Measurements from ENCODE around the gene SERAC1.
"Not testable (repeated sequence)": the region's sequence is repeated elsewhere in the genome, so short reads cannot be mapped to it uniquely, and the experiment has no call there.

Gene SERAC1

DNA sequence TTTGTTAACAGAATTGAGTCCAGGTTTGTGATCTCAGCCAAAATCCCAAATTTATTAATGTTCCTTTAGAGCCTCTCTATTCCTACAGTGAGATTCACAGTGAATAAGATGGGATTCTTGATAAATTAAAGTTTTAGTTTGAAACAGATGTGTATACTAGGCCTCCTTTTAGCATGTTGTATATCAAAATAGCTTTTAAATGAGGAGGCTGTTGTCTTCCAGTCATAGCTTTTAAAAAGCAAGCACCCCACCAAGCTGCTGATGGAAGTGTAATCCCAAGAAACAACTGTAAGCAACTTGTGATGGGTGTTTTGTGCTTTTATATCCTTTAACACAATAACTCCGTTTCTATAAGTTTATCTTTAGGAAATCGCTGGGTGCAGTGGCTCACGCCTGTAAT lies 7.0 kb upstream of the SERAC1 start:
- H3K4me3 ChIP-seq = no peak overlapping the region
- H3K27ac ChIP-seq = peak overlapping the region in 4 of 21 experiments; percentile 16 to 47 (median 36)

DNA sequence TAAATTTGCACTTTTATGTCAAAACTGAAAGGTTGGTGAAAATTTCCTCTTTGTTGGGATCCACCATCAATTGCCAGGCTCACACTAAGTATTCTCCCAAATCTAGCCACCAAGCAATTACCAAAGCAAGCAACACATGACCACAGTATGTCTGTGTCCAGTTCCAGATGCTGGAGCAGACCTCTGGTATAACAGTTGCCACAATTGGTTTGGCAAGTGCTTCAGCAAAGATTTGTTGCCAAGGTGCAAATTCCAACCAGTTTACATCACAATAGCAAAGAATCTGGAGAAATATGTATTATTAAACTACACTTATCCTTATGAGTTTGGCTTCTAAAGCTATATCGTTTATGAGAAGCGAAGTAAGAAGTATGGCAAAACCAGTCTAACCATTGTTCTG lies 6.5 kb upstream of the SERAC1 start:
- Histone ChIP-seq H3K27ac (peak overlapping the region in 4 of 21 experiments; percentile 16 to 47 (median 36)), H3K4me3 (no peak overlapping the region)

GRCh38 chr6:158174024-158174423 lies 6.0 kb upstream of the SERAC1 start:
- H3K4me3 ChIP-seq = no peak overlapping the region
- H3K27ac ChIP-seq = no peak overlapping the region

- Histone ChIP-seq H3K27ac (no peak overlapping the region), H3K4me3 (no peak overlapping the region)
These were observed 3.9 kb upstream of the SERAC1 start for GRCh38 chr6:158172001-158172400.

GRCh38 chr6:158170656-158171081 lies 2.6 kb upstream of the SERAC1 start:
- Histone ChIP-seq H3K27ac (peak overlapping the region in 4 of 21 experiments; percentile 18 to 69 (median 42)), H3K4me3 (no peak overlapping the region)

GRCh38 chr6:158169634-158170033 lies 1.6 kb upstream of the SERAC1 start:
- not testable (repeated sequence) for H3K4me3 ChIP-seq
- H3K27ac ChIP-seq = peak overlapping the region in 1 of 21 experiments; percentile 14

DNA sequence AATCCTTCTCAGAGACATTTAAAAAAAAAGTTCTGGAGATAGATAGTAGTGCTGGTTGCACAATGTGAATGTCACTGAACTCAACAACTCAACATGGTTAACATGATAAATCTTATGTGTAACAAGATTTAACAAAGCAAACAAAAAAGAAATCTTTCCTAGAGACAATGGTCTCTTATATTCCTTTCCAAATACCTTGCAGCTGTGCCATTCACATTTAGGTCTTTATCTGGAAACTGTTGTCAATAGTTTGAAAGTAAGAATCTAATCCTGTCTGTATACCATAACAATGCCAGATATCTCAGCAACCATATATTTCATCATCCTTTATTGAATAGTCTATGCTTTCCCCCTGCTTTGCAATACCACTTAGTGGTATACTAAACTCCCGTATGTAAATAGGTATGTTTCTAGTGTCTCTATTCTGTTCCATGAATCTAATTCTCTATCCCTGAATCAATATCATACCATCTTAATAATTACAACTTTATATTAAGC lies 2.1 kb downstream of the SERAC1 start:
- Histone ChIP-seq H3K27ac (no peak overlapping the region), H3K4me3 (no peak overlapping the region)

DNA sequence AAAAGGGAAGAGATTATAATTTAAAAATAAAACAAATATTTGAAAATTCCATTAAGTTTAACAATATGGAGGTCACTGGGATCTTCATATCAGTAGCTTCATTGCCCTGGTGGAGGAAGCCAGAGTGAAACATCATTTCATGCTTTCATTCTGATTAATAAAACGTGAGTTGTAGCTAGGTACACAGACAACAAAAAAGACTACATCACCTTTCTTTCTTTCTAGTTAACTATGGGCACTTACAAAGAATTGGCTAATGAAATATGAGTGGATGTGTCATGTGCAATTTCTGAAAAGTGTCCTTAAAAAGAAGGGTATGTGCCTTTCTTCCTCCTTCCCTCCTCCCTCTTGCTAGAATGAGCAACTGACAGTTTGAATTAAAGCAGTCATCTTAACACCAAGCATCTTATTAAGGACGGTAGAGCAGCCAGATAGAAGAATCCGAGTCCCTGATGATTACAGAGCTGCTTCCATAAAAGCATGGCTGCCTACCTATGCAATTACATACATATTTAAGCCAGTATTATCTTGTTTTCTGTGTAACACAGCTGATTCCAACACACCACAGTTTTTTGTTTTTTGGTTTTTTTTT lies 3.4 kb downstream of the SERAC1 start:
- no peak overlapping the region for H3K4me3 ChIP-seq
- no peak overlapping the region for H3K27ac ChIP-seq

GRCh38 chr6:158161566-158162254 lies 6.4 kb downstream of the SERAC1 start:
- Histone ChIP-seq H3K27ac (no peak overlapping the region), H3K4me3 (no peak overlapping the region)

- Histone ChIP-seq H3K27ac (no peak overlapping the region), H3K4me3 (no peak overlapping the region)
These were observed 7.0 kb downstream of the SERAC1 start for GRCh38 chr6:158160932-158161539.

- H3K27ac ChIP-seq = no peak overlapping the region
- H3K4me3 ChIP-seq = no peak overlapping the region
These were observed 9.3 kb downstream of the SERAC1 start for GRCh38 chr6:158158748-158159147.

GRCh38 chr6:158158123-158158522 lies 9.9 kb downstream of the SERAC1 start:
- Histone ChIP-seq H3K27ac (no peak overlapping the region), H3K4me3 (no peak overlapping the region)

DNA sequence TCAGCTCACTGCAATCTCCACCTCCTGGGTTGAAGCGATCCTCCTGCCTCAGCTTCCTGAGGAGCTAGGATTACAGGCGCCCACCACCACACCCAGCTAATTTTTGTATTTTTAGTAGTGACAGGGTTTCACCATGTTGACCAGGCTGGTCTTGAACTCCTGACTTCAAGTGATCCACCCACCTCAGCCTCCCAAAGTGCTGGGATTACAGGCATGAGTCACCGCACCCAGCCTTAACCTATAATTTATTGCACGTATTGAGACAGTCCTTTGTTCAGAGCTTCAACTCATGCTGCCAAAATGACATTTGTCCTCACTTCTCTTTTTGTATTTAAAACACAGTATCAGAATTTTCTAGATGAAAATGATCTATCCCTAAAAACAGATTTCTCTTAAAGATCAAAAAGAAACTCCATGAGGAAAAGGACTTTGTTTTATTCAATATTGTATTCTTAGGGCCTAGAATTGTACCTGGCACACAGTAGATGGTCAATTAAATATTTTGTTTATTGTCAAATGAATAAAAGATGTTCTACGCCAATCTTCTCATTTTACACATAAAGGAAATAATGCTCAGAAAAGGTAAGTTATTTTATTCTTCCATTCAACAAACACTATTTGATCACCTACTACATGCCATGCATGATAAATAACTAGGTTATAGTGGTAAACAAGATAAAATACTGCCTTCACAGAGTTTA lies 10.8 kb downstream of the SERAC1 start:
- Histone ChIP-seq H3K27ac (no peak overlapping the region), H3K4me3 (no peak overlapping the region)

- Histone ChIP-seq H3K4me3 (no peak overlapping the region), H3K27ac (no peak overlapping the region)
These were observed 13.2 kb downstream of the SERAC1 start for GRCh38 chr6:158154816-158155215.

DNA sequence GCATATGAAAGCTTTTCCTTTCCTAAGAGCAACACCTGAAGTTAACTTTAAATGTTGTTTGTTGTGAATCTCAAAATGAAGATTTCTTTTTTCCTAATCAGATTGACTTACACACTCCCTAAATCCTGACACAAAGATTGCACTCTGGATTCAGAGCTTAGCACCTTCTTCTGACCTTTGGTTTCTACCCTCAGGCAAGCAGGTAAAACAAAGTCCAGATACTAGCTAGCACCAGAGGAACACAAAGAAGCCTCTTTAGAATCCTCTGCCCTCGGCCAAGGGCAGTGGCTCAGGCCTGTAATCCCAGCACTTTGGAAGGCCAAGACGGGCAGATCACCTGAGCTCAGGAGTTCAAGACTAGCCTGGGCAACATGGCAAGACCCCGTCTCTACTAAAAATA lies 14.5 kb downstream of the SERAC1 start:
- Histone ChIP-seq H3K27ac (no peak overlapping the region), H3K4me3 (no peak overlapping the region)

DNA sequence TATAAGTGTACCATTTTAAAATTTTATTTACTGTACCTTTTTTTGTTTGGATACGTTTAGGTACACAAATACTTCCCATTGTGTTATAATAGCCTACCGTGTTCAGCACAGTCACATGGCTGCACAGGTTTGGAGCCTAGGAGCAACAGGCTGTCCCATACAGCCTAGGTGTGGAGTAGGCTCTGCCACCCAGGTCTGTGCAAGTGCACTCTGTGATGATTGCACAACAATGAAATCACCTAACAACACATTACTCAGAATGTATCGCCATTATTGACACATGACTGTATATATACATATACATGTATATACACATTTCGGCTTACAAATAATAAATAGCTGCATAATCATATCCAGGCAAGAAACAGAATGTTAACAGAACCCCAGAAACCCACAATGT lies 15.4 kb downstream of the SERAC1 start:
- H3K4me3 ChIP-seq = no peak overlapping the region
- no peak overlapping the region for H3K27ac ChIP-seq

DNA sequence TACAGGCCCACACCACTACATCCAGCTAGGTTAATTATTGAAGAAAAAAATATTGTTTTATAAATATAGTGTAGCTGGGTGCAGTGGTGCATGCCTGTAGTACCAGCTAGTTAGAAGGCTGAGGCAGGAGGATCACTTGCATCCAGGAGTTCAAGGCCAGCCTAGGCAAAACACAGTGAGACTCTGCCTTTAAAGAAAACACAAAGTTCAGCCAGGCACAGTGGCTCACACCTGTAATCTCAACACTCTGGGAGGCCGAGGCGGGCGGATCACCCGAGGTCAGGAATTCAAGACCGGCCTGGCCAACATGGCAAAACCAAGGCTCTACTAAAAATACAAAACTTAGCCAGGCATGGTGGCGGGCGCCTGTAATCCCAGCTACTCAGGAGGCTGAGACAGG lies 16.0 kb downstream of the SERAC1 start:
- H3K27ac ChIP-seq, H3K4me3 ChIP-seq: not testable (repeated sequence)

- Histone ChIP-seq H3K27ac (no peak overlapping the region), H3K4me3 (no peak overlapping the region)
These were observed 17.4 kb downstream of the SERAC1 start for GRCh38 chr6:158150701-158151100.

DNA sequence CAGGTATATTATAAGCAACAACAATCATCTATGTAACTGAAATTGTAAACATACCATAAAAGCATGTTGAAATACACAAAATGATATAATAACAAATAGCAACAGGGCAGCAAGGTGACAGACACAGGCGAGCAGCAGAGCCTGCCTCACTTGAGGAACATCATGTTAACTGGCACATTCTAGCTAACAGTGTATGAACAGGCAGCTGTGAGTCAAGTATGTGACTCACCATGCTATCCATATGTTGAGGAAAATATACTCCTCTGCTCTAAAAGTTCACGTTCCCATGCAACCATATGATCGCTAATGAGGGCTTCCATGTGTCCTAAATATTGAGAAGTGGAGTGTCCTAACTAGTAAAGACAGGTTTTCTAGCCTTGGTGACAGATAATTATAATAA lies 18.4 kb downstream of the SERAC1 start:
- no peak overlapping the region for H3K4me3 ChIP-seq
- no peak overlapping the region for H3K27ac ChIP-seq

DNA sequence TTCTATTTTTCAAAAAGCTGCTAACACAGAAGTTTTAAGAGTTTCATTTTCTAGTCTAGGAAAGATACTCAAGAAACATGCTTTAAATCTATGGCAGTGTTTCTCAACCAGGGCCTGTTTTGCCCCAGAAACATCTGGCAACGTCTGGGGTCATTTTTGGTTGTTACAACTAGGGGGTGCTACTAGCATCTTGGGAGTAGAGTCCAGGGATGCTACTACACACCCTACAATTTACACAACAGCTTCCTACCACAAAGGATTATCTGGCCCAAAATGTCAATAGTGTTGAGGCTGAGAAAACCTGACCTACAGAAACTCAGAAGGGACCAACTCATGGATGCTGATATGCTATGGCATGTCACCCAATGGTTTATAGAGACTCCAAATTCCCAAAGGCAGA lies 24.4 kb downstream of the SERAC1 start:
- Histone ChIP-seq H3K4me3 (no peak overlapping the region), H3K27ac (no peak overlapping the region)

DNA sequence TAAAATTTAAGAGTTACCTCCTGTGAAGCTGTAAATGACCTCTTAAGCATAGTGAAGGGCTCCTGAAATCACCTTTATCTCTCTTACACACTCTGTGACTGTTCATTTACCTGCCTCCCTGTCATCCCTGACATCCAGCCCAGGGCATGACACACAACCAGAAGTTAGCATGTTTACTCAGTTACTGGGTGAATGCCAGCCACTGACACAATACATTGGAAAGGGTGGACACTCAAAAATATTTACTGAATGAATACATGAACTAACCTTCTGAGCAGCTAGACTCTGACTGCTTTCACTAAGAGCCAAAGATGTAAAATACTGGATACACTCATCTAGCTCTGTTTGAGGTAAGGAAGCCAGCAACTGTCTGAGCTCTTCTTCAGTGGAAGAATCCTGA lies 25.3 kb downstream of the SERAC1 start:
- no peak overlapping the region for H3K4me3 ChIP-seq
- no peak overlapping the region for H3K27ac ChIP-seq
